Peyer's patch (tissue), 4 donors: ENCODE results near the gene GASK1A. TPM values are rescaled to one million over a fixed set of nuclear protein-coding genes. Genes with fewer than 3 reads are reported as not detected.

ENCODE experiments used
- DNase-seq, 3 donors: peaks; one replicate each; pipeline ENCODE4 v3.0.0-alpha.2; 2017 to 2019
- H3K27ac ChIP-seq, 4 donors: fragments of 200-600 bp; sonication (generic); one replicate each; pipeline ENCODE4 v1.5.1; 2016 to 2019
- H3K27me3 ChIP-seq, 2 donors: fragments of 200-600 bp; sonication (generic); one replicate each; pipeline ENCODE4 v1.5.1; 2019
- H3K36me3 ChIP-seq, 3 donors: fragments of 200-600 bp; sonication (generic); one replicate each; pipeline ENCODE4 v1.5.1; 2016 to 2019
- H3K4me1 ChIP-seq, 4 donors: fragments of 200-600 bp; sonication (generic); one replicate each; pipeline ENCODE4 v1.5.1; 2016 to 2019
- H3K4me3 ChIP-seq, 4 donors: fragments of 200-600 bp; sonication (generic); 1 replicate in 3 of 4; 2 replicates in 1 of 4; pipeline ENCODE4 v1.5.1; 2016 to 2019; ENCODE audit warnings: mild to moderate bottlenecking in 1 of 4
- H3K9me3 ChIP-seq, 4 donors: fragments of 200-600 bp; sonication (generic); one replicate each; pipeline ENCODE4 v1.5.1; 2016 to 2019; ENCODE audit warnings: mild to moderate bottlenecking in 1 of 4
- CTCF ChIP-seq, 6 experiments: fragments of 450-650 bp in 4 of 6; fragments of 200-600 bp in 2 of 6; sonication (generic) in 1 of 6; IDR thresholded peaks; one replicate each; pipeline ENCODE4 v1.5.1; 2017 to 2019; ENCODE audit warnings: antibody characterized with exemption in 6 of 6, mild to moderate bottlenecking in 3 of 6, moderate library complexity in 1 of 6
- POLR2A ChIP-seq, 2 donors: fragments of 450-650 bp; IDR thresholded peaks; one replicate each; pipeline ENCODE4 v1.5.1; 2017; ENCODE audit warnings: antibody characterized with exemption in 2 of 2, mild to moderate bottlenecking in 2 of 2, moderate library complexity in 2 of 2
- total RNA-seq, 4 donors: library from RNA; depleted of rRNA; stranded (reverse); fragments of >200 nt; gene quantifications; one replicate each; pipeline ENCODE4 v1.1.0, GENCODE V29; 2016

The GASK1A gene
- total RNA-seq, 4 donors from 2014 or later, result 1.8 to 9.1 (median 6.3) TPM

DNA sequence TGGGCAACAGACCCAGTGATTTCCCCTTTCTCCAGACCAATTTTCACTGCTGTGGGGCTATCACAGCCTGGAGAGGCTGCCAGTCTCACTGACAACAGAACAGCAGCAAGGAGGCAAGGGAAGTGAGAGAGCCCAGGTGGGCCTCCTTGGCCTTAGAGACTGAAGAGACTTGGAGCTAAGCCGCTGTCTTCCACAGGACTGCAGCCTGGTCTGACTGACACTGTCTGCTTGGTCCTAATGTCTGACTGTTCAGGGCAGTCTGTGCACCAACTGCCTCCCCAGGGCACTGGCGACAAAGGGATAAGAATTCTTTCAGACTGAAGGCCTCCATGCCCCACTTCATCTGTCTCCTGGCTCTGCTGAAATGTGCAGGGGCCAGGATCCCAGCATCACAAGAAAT lies 115.3 kb downstream of the GASK1A start:
- H3K4me3 ChIP-seq, result no peak overlapping the region
- no peak overlapping the region for H3K27ac ChIP-seq
- no peaks in the 10 kb centered on the region for H3K4me1 ChIP-seq
- no peaks in the 10 kb centered on the region for H3K9me3 ChIP-seq
- H3K36me3 ChIP-seq, result no peaks in the 10 kb centered on the region
- no peaks in the 10 kb centered on the region for H3K27me3 ChIP-seq
- no peak for DNase-seq
- no peak for TF ChIP-seq POLR2A (IDR thresholded peaks at IDR 0.05)
- no peak for TF ChIP-seq CTCF (IDR thresholded peaks at IDR 0.05)

DNA sequence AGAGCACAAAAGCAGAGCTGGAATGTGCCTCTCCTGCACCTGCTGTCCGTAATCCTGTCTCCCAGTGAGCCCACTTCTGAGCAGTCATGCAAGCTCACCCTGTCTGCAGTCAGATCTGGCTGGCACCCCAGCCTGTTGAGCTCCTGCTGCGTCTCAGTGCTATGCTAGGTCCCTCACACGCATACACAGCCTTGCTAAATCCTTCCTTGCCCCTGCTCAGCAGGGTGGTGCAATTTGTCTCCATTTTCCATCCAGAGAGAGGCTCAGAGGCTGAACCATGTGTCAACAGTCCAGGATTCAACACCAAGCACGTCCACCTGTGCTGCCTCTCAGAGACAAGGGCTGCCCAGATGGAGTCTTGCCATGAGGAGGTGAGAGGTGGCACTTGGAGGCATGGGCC lies 115.7 kb downstream of the GASK1A start:
- Histone ChIP-seq H3K27ac (no peak overlapping the region), H3K36me3 (no peaks in the 10 kb centered on the region), H3K27me3 (no peaks in the 10 kb centered on the region), H3K4me1 (no peaks in the 10 kb centered on the region), H3K4me3 (no peak overlapping the region), H3K9me3 (no peaks in the 10 kb centered on the region)
- TF ChIP-seq POLR2A (IDR thresholded peaks at IDR 0.05), result no peak
- DNase-seq, result no peak

- TF ChIP-seq CTCF (IDR thresholded peaks at IDR 0.05) (no peak), POLR2A (IDR thresholded peaks at IDR 0.05) (no peak)
- no peaks in the 10 kb centered on the region for H3K4me1 ChIP-seq
- no peak for DNase-seq
- no peaks in the 10 kb centered on the region for H3K36me3 ChIP-seq
- H3K27ac ChIP-seq, result no peak overlapping the region
- H3K4me3 ChIP-seq, result no peak overlapping the region
- no peaks in the 10 kb centered on the region for H3K9me3 ChIP-seq
- H3K27me3 ChIP-seq, result no peaks in the 10 kb centered on the region
Observed at GRCh38 chr3:43095370-43095769, 116.3 kb downstream of the GASK1A start.

DNA sequence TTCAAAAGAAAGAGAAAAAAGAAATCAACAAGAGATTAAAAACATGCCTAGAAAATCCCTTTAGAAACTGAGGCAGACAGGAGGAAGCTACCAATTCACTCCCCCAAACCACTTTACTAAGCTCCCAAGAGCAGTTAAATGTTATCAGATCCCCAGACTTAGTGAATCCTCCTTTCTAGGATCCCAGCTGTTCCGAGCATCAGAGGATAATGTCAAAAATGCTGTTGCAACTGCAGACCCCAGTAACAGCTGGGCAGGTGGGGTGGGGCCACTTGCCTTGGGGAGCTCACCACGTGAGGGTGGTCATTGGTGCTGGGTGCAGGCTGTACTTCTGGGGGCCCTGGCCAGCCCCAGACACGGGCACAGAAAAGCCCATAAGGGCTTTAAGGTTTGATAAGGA lies 117.7 kb downstream of the GASK1A start:
- DNase-seq, result no peak
- Histone ChIP-seq H3K9me3 (no peaks in the 10 kb centered on the region), H3K27ac (no peak overlapping the region), H3K4me3 (no peak overlapping the region), H3K27me3 (no peaks in the 10 kb centered on the region), H3K4me1 (no peaks in the 10 kb centered on the region), H3K36me3 (no peaks in the 10 kb centered on the region)
- TF ChIP-seq POLR2A (IDR thresholded peaks at IDR 0.05) (no peak), CTCF (IDR thresholded peaks at IDR 0.05) (no peak)

GRCh38 chr3:43097400-43098080 lies 118.4 kb downstream of the GASK1A start:
- no peak for TF ChIP-seq POLR2A (IDR thresholded peaks at IDR 0.05)
- TF ChIP-seq CTCF (IDR thresholded peaks at IDR 0.05), result no peak
- no peaks in the 10 kb centered on the region for H3K27me3 ChIP-seq
- no peak overlapping the region for H3K4me3 ChIP-seq
- H3K36me3 ChIP-seq, result no peaks in the 10 kb centered on the region
- DNase-seq, result no peak
- no peaks in the 10 kb centered on the region for H3K4me1 ChIP-seq
- no peaks in the 10 kb centered on the region for H3K9me3 ChIP-seq
- H3K27ac ChIP-seq, result no peak overlapping the region

- no peaks in the 10 kb centered on the region for H3K4me1 ChIP-seq
- H3K27ac ChIP-seq, result no peak overlapping the region
- H3K27me3 ChIP-seq, result no peaks in the 10 kb centered on the region
- TF ChIP-seq CTCF (IDR thresholded peaks at IDR 0.05) (no peak), POLR2A (IDR thresholded peaks at IDR 0.05) (no peak)
- no peaks in the 10 kb centered on the region for H3K9me3 ChIP-seq
- DNase-seq, result no peak
- no peaks in the 10 kb centered on the region for H3K36me3 ChIP-seq
- no peak overlapping the region for H3K4me3 ChIP-seq
Observed at GRCh38 chr3:43098761-43099160, 119.7 kb downstream of the GASK1A start.
